Endodermal cell (in vitro differentiated cells): ENCODE measurements around the gene CDH23. TPM values are rescaled to one million over a fixed set of nuclear protein-coding genes. Genes with fewer than 3 reads are reported as not detected.

Experiments
- DNase-seq: peaks from one replicate; pipeline ENCODE4 v3.0.0-alpha.2; 2017
- H3K27ac ChIP-seq: 2 replicates; pipeline ENCODE4 v1.5.1; 2013; ENCODE audit warnings: mild to moderate bottlenecking, low read depth, low read length, moderate library complexity
- H3K27me3 ChIP-seq: 2 replicates; pipeline ENCODE4 v1.6.1; 2013; ENCODE audit warnings: mild to moderate bottlenecking, low read length, moderate library complexity; ENCODE audit not compliant: insufficient read depth, control insufficient read depth, poor library complexity, severe bottlenecking
- H3K36me3 ChIP-seq: 2 replicates; pipeline ENCODE4 v1.7.0; 2013; ENCODE audit warnings: mild to moderate bottlenecking, low read length, moderate library complexity; ENCODE audit not compliant: control insufficient read depth, insufficient read depth
- H3K4me1 ChIP-seq: one replicate; pipeline ENCODE4 v1.7.0; 2013; ENCODE audit warnings: low read length; ENCODE audit not compliant: control insufficient read depth, insufficient read depth
- H3K4me3 ChIP-seq: 2 replicates; pipeline ENCODE4 v1.5.1; 2013; ENCODE audit warnings: mild to moderate bottlenecking, low read length, moderate library complexity
- H3K9ac ChIP-seq: 2 replicates; pipeline ENCODE4 v1.6.1; 2013; ENCODE audit warnings: mild to moderate bottlenecking, low read length, moderate library complexity; ENCODE audit not compliant: poor library complexity, severe bottlenecking; ENCODE audit errors: extremely low read depth
- H3K9me3 ChIP-seq: 2 replicates; pipeline ENCODE4 v1.6.1; 2013; ENCODE audit warnings: mild to moderate bottlenecking, low read length, moderate library complexity; ENCODE audit not compliant: control insufficient read depth
- H3K27ac Mint-ChIP-seq: 2 replicates; pipeline ENCODE4 v1.8.0; 2020; ENCODE audit warnings: mixed read lengths
- H3K27me3 Mint-ChIP-seq: 2 replicates; pipeline ENCODE4 v1.8.0; 2021; ENCODE audit warnings: mild to moderate bottlenecking, mixed read lengths; ENCODE audit not compliant: insufficient read depth
- H3K36me3 Mint-ChIP-seq: 2 replicates; pipeline ENCODE4 v1.8.0; 2020; ENCODE audit warnings: low read depth, mixed read lengths
- H3K4me1 Mint-ChIP-seq: 2 replicates; pipeline ENCODE4 v1.8.0; 2020; ENCODE audit warnings: mixed read lengths
- H3K4me3 Mint-ChIP-seq: 2 replicates; pipeline ENCODE4 v1.8.0; 2020; ENCODE audit warnings: mild to moderate bottlenecking, moderate library complexity, mixed read lengths
- H3K9me3 Mint-ChIP-seq: 2 replicates; pipeline ENCODE4 v1.8.0; 2020; ENCODE audit warnings: mild to moderate bottlenecking, mixed read lengths
- CTCF ChIP-seq: fragments of 200-600 bp; sonication (generic); conservative IDR thresholded peaks from 2 replicates; pipeline ENCODE4 v1.5.0; 2021; ENCODE audit warnings: antibody characterized with exemption, mild to moderate bottlenecking
- WGBS, 2 experiments: methylation state at CpG; one replicate each; pipeline versions ENCODE4 v1.1.5 to v1.1.7; 2013; ENCODE audit warnings: missing lambda C conversion rate in 2 of 2, mixed read lengths in 1 of 2; ENCODE audit not compliant: insufficient coverage in 1 of 2, insufficient read length in 1 of 2; 5-methylcytosine and 5-hydroxymethylcytosine counted together
- total RNA-seq, 2 donors: library from RNA; stranded (reverse); fragmentation: NEBNext Ultra II Directional in 1 of 2; extraction: Animal tissue kit (Norgen Biotek cat#: 25700) in 1 of 2; gene quantifications; 2 replicates in 1 of 2; 3 replicates in 1 of 2; pipeline ENCODE4 v1.2.1, GENCODE V29; 2021

The CDH23 gene
- total RNA-seq, 2 donors from 2014 or later = 2.1 to 4.2 TPM

- Histone ChIP-seq H3K9ac (no peak overlapping the region), H3K27ac (no peak overlapping the region), H3K36me3 (no peaks in the 10 kb centered on the region), H3K4me1 (peaks cover 35% of the 10 kb centered on the region), H3K27me3 (no peaks in the 10 kb centered on the region), H3K9me3 (no peaks in the 10 kb centered on the region), H3K4me3 (no peak overlapping the region)
- Mint-ChIP-seq H3K27me3 (peaks cover 6% of the 10 kb centered on the region), H3K9me3 (peaks cover 1% of the 10 kb centered on the region), H3K4me3 (no peak overlapping the region), H3K4me1 (peaks cover 69% of the 10 kb centered on the region), H3K36me3 (no peaks in the 10 kb centered on the region), H3K27ac (no peak overlapping the region)
- no peak for TF ChIP-seq CTCF
- WGBS, 2 experiments = 81 to 90% methylated on average over 5 to 7 of the region's 7 CpGs
- DNase-seq = no peak
Measured at GRCh38 chr10:71656220-71656619, 259.5 kb downstream of the CDH23 start.

- H3K27me3 Mint-ChIP-seq = peaks cover 6% of the 10 kb centered on the region
- Histone ChIP-seq H3K9me3 (no peaks in the 10 kb centered on the region), H3K9ac (peak overlapping the region; percentile 31), H3K27me3 (no peaks in the 10 kb centered on the region), H3K27ac (peak overlapping the region; percentile 50), H3K4me3 (peak overlapping the region; percentile 67), H3K36me3 (no peaks in the 10 kb centered on the region), H3K4me1 (peaks cover 35% of the 10 kb centered on the region)
- no peaks in the 10 kb centered on the region for H3K36me3 Mint-ChIP-seq
- H3K4me1 Mint-ChIP-seq = peaks cover 79% of the 10 kb centered on the region
- peak overlapping the region; percentile 46 for H3K4me3 Mint-ChIP-seq
- WGBS, 2 experiments = 13 to 27% methylated on average over 6 to 16 of the region's 16 CpGs
- peak; percentile 86 for DNase-seq
- peaks cover 1% of the 10 kb centered on the region for H3K9me3 Mint-ChIP-seq
- TF ChIP-seq CTCF = no peak
- H3K27ac Mint-ChIP-seq = peak overlapping the region; percentile 93
Measured at GRCh38 chr10:71657604-71658466, 261.1 kb downstream of the CDH23 start.

GRCh38 chr10:71658467-71658745 is 261.7 kb downstream of the CDH23 start:
- TF ChIP-seq CTCF = no peak
- Histone ChIP-seq H3K36me3 (no peaks in the 10 kb centered on the region), H3K9ac (peak overlapping the region; percentile 35), H3K4me1 (peaks cover 33% of the 10 kb centered on the region), H3K27me3 (no peaks in the 10 kb centered on the region), H3K9me3 (no peaks in the 10 kb centered on the region), H3K4me3 (peak overlapping the region; percentile 67), H3K27ac (peak overlapping the region; percentile 50)
- DNase-seq = no peak
- H3K4me1 Mint-ChIP-seq = peaks cover 78% of the 10 kb centered on the region
- WGBS, 2 experiments = 62 to 79% methylated on average over 3 to 8 of the region's 8 CpGs
- no peaks in the 10 kb centered on the region for H3K36me3 Mint-ChIP-seq
- peak overlapping the region; percentile 93 for H3K27ac Mint-ChIP-seq
- H3K27me3 Mint-ChIP-seq = peaks cover 3% of the 10 kb centered on the region
- H3K4me3 Mint-ChIP-seq = peak overlapping the region; percentile 46
- peaks cover 1% of the 10 kb centered on the region for H3K9me3 Mint-ChIP-seq
